ENCODE data around the gene NT5C2. TPM values are rescaled to one million over a fixed set of nuclear protein-coding genes. Genes with fewer than 3 reads are reported as not detected.
"Not testable (repeated sequence)": the region's sequence is repeated elsewhere in the genome, so short reads cannot be mapped to it uniquely, and the experiment has no call there.

Gene NT5C2
- total and polyA plus RNA-seq, 2 donors (not counting 1 experiment from before 2014, with no cell fraction given): 38.6 to 80.8 TPM

DNA sequence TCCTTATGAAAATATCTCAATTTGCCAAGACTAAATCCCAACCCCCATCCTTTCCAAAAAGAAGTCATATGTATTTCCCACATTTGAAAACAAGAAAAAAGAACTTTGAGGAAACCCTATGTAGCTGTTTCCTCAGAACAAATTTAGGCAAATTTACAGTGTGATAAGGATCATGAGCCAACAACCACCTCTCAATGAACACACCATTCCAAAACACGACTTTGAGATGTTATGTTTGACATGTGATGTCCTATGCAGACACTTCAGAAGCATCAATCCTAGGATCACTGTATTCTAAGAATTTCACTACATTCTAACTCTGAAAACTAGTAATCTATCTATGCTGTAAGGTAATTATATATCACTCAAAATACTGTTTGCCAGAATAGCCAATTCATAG, 62.2 kb downstream of the NT5C2 start:
- Mint-ChIP-seq H3K27me3 (no peaks in the 10 kb centered on the region), H3K4me3 (no peak overlapping the region), H3K4me1 (peaks cover 22% of the 10 kb centered on the region), H3K27ac (no peak overlapping the region), H3K9me3 (ENCODE audit: insufficient read depth) (no peaks in the 10 kb centered on the region)
- Histone ChIP-seq H3K27me3 (replicated peaks in 1 of 4; ENCODE audit: control extremely low read depth in 1 of 4, control insufficient read depth in 3 of 4, insufficient read depth in 4 of 4, low read length in 3 of 4) (no peaks in the 10 kb centered on the region), H3K4me1 (ENCODE audit: control insufficient read depth in 2 of 2, insufficient read depth in 2 of 2, low read length in 2 of 2) (no peaks in the 10 kb centered on the region), H3K9ac (ENCODE audit: low read length) (no peak overlapping the region), H3K4me3 (ENCODE audit: control extremely low read depth in 1 of 5, extremely low read depth in 1 of 5, insufficient read depth in 1 of 5, low read depth in 2 of 5, low read length in 4 of 5) (no peak overlapping the region), H4K20me1 (ENCODE audit: control insufficient read depth, insufficient read depth, low read length, poor library complexity, severe bottlenecking) (no peaks in the 10 kb centered on the region), H3K27ac (ENCODE audit: low read length in 2 of 2) (no peak overlapping the region), H2AFZ (ENCODE audit: insufficient read depth, low read depth, low read length, poor library complexity, severe bottlenecking) (no peak overlapping the region), H3K36me3 (replicated peaks in 1 of 2; ENCODE audit: control extremely low read depth in 1 of 2, control insufficient read depth in 1 of 2, extremely low read depth in 1 of 2, insufficient read depth in 2 of 2, low read length in 1 of 2) (peaks cover 8 to 16% of the 10 kb centered on the region in 2 experiments), H3K4me2 (replicated peaks; ENCODE audit: low read depth, low read length, poor library complexity, severe bottlenecking) (no peak overlapping the region), H3K79me2 (ENCODE audit: control insufficient read depth, insufficient read depth, low read length) (peaks cover 5% of the 10 kb centered on the region), H3K9me3 (ENCODE audit: control extremely low read depth in 1 of 3, control insufficient read depth in 2 of 3, insufficient read depth in 1 of 3, low read length in 2 of 3) (peaks cover 0 to 10% (median 1%) of the 10 kb centered on the region in 3 donors)
- DNase-seq: no peak
- ChIA-PET POLR2A (no interaction called here), CTCF (no interaction called here)
- TF ChIP-seq, protein P1, sequence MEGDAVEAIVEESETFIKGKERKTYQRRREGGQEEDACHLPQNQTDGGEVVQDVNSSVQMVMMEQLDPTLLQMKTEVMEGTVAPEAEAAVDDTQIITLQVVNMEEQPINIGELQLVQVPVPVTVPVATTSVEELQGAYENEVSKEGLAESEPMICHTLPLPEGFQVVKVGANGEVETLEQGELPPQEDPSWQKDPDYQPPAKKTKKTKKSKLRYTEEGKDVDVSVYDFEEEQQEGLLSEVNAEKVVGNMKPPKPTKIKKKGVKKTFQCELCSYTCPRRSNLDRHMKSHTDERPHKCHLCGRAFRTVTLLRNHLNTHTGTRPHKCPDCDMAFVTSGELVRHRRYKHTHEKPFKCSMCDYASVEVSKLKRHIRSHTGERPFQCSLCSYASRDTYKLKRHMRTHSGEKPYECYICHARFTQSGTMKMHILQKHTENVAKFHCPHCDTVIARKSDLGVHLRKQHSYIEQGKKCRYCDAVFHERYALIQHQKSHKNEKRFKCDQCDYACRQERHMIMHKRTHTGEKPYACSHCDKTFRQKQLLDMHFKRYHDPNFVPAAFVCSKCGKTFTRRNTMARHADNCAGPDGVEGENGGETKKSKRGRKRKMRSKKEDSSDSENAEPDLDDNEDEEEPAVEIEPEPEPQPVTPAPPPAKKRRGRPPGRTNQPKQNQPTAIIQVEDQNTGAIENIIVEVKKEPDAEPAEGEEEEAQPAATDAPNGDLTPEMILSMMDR (IDR thresholded peaks at IDR 0.05): no peak
- no peak for TF ChIP-seq EZH2 (IDR thresholded peaks at IDR 0.05; ENCODE audit: borderline replicate concordance, insufficient read depth, low read depth, low read length, poor library complexity, severe bottlenecking)
- intact Hi-C loops (cut with micrococcal nuclease): no loop called here
- ATAC-seq (ENCODE audit: low read depth): no peak
- whole genome bisulfite sequencing (ENCODE audit: insufficient coverage): no CpG with 5 or more reads among the region's 1 CpG

DNA sequence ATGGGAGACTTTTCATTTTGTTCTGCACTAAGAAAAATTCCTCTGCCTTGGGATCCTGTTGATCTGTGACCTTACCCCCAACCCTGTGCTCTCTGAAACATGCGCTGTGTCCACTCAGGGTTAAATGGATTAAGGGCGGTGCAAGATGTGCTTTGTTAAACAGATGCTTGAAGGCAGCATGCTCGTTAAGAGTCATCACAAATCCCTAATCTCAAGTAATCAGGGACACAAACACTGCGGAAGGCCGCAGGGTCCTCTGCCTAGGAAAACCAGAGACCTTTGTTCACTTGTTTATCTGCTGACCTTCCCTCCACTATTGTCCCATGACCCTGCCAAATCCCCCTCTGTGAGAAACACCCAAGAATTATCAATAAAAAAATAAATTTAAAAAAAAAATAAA, 62.9 kb downstream of the NT5C2 start:
- CTCF ChIA-PET; POLR2A ChIA-PET; intact Hi-C loops (cut with micrococcal nuclease); H3K27ac Mint-ChIP-seq; H2AFZ ChIP-seq (ENCODE audit: insufficient read depth, low read depth, low read length, poor library complexity, severe bottlenecking); H3K9me3 Mint-ChIP-seq (ENCODE audit: insufficient read depth); ATAC-seq (ENCODE audit: low read depth); H3K27ac ChIP-seq (ENCODE audit: low read length in 2 of 2); H3K79me2 ChIP-seq (ENCODE audit: control insufficient read depth, insufficient read depth, low read length); H3K27me3 Mint-ChIP-seq; H3K4me1 ChIP-seq (ENCODE audit: control insufficient read depth in 2 of 2, insufficient read depth in 2 of 2, low read length in 2 of 2); DNase-seq; H3K9ac ChIP-seq (ENCODE audit: low read length); H3K9me3 ChIP-seq (ENCODE audit: control extremely low read depth in 1 of 3, control insufficient read depth in 2 of 3, insufficient read depth in 1 of 3, low read length in 2 of 3); H3K4me3 Mint-ChIP-seq; H3K27me3 ChIP-seq (replicated peaks in 1 of 4; ENCODE audit: control extremely low read depth in 1 of 4, control insufficient read depth in 3 of 4, insufficient read depth in 4 of 4, low read length in 3 of 4); H3K4me3 ChIP-seq (ENCODE audit: control extremely low read depth in 1 of 5, extremely low read depth in 1 of 5, insufficient read depth in 1 of 5, low read depth in 2 of 5, low read length in 4 of 5); H3K4me2 ChIP-seq (replicated peaks; ENCODE audit: low read depth, low read length, poor library complexity, severe bottlenecking); H4K20me1 ChIP-seq (ENCODE audit: control insufficient read depth, insufficient read depth, low read length, poor library complexity, severe bottlenecking): not testable (repeated sequence)
- H3K4me1 Mint-ChIP-seq: peaks cover 22% of the 10 kb centered on the region
- peaks cover 10 to 16% of the 10 kb centered on the region in 2 experiments for H3K36me3 ChIP-seq (replicated peaks in 1 of 2; ENCODE audit: control extremely low read depth in 1 of 2, control insufficient read depth in 1 of 2, extremely low read depth in 1 of 2, insufficient read depth in 2 of 2, low read length in 1 of 2)
- no CpG with 5 or more reads among the region's 5 CpGs for WGBS (ENCODE audit: insufficient coverage)

Data from B cell (primary cell).